ENCODE data around the gene RAB35. TPM values are rescaled to one million over a fixed set of nuclear protein-coding genes. Genes with fewer than 3 reads are reported as not detected.

Gene RAB35
- total RNA-seq, 1 experiment from 2014 or later: 62.0 TPM

- Histone ChIP-seq H3K27ac (ENCODE audit: low read length) (peak overlapping the region; percentile 92), H3K27me3 (ENCODE audit: control insufficient read depth, insufficient read depth, low read length) (no peaks in the 10 kb centered on the region), H3K4me3 (ENCODE audit: low read depth in 2 of 2, low read length in 2 of 2) (peak overlapping the region; percentile 45 to 61), H3K9me3 (ENCODE audit: control insufficient read depth, insufficient read depth, low read depth, low read length) (no peaks in the 10 kb centered on the region), H3K4me1 (ENCODE audit: control insufficient read depth, insufficient read depth, low read length) (peaks cover 12% of the 10 kb centered on the region), H3K36me3 (ENCODE audit: control insufficient read depth, insufficient read depth, low read length) (no peaks in the 10 kb centered on the region)
- ChIA-PET POLR2A (no interaction called here), CTCF (interaction anchor here (0.9 kb wide), 1 partner anchor 98 kb away, joined by 3 read pairs; the partner anchor contains the start of gene BICDL1)
- in situ Hi-C loops (cut with HindIII; ENCODE audit: low pct_unique_long_range_greater_than_20kb, low sequenced_read_pairs) (no loop called here), intact Hi-C loops (cut with micrococcal nuclease; ENCODE audit: unreplicated experiment) (loop anchor here (5.0 kb wide), 1 partner anchor 100 kb away; the partner anchor contains the start of gene BICDL1)
- DNase-seq (ENCODE audit: low read depth, low spot score) (peak; percentile 86), ATAC-seq (peak; percentile 96)
- TF ChIP-seq SIN3A (IDR thresholded peaks at IDR 0.05; ENCODE audit: borderline replicate concordance, insufficient read depth, low read depth, low read length) (peak; percentile 92; the same call in 1 of the 2 replicates), POLR2AphosphoS5 (IDR thresholded peaks at IDR 0.05; ENCODE audit: low read depth, low read length) (peak; percentile 76; the same call in 1 of the 2 replicates), TCF7L2 (IDR thresholded peaks at IDR 0.05; ENCODE audit: low read depth, low read length) (no peak; the same call in 1 of the 2 replicates)
- TF ChIP-seq, protein P1, sequence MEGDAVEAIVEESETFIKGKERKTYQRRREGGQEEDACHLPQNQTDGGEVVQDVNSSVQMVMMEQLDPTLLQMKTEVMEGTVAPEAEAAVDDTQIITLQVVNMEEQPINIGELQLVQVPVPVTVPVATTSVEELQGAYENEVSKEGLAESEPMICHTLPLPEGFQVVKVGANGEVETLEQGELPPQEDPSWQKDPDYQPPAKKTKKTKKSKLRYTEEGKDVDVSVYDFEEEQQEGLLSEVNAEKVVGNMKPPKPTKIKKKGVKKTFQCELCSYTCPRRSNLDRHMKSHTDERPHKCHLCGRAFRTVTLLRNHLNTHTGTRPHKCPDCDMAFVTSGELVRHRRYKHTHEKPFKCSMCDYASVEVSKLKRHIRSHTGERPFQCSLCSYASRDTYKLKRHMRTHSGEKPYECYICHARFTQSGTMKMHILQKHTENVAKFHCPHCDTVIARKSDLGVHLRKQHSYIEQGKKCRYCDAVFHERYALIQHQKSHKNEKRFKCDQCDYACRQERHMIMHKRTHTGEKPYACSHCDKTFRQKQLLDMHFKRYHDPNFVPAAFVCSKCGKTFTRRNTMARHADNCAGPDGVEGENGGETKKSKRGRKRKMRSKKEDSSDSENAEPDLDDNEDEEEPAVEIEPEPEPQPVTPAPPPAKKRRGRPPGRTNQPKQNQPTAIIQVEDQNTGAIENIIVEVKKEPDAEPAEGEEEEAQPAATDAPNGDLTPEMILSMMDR (IDR thresholded peaks at IDR 0.05): peak; percentile 98
- TF ChIP-seq, protein P2, sequence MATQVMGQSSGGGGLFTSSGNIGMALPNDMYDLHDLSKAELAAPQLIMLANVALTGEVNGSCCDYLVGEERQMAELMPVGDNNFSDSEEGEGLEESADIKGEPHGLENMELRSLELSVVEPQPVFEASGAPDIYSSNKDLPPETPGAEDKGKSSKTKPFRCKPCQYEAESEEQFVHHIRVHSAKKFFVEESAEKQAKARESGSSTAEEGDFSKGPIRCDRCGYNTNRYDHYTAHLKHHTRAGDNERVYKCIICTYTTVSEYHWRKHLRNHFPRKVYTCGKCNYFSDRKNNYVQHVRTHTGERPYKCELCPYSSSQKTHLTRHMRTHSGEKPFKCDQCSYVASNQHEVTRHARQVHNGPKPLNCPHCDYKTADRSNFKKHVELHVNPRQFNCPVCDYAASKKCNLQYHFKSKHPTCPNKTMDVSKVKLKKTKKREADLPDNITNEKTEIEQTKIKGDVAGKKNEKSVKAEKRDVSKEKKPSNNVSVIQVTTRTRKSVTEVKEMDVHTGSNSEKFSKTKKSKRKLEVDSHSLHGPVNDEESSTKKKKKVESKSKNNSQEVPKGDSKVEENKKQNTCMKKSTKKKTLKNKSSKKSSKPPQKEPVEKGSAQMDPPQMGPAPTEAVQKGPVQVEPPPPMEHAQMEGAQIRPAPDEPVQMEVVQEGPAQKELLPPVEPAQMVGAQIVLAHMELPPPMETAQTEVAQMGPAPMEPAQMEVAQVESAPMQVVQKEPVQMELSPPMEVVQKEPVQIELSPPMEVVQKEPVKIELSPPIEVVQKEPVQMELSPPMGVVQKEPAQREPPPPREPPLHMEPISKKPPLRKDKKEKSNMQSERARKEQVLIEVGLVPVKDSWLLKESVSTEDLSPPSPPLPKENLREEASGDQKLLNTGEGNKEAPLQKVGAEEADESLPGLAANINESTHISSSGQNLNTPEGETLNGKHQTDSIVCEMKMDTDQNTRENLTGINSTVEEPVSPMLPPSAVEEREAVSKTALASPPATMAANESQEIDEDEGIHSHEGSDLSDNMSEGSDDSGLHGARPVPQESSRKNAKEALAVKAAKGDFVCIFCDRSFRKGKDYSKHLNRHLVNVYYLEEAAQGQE (IDR thresholded peaks at IDR 0.05; ENCODE audit: insufficient read depth in 1 of 2, low read depth in 2 of 2, low read length in 1 of 2): peak in 1 of 2 experiments; percentile 83; a peak in 2 of 4 replicates
- no TSS peak for BruUV-seq (replicated peaks)
These were observed 29.5 kb downstream of the RAB35 start for GRCh38 chr12:120086801-120087621.

- Histone ChIP-seq H3K9me3 (ENCODE audit: control insufficient read depth, insufficient read depth, low read depth, low read length) (no peaks in the 10 kb centered on the region), H3K36me3 (ENCODE audit: control insufficient read depth, insufficient read depth, low read length) (no peaks in the 10 kb centered on the region), H3K4me3 (ENCODE audit: low read depth in 2 of 2, low read length in 2 of 2) (peak overlapping the region; percentile 45 to 61; a peak in 2 of 4 replicates), H3K27me3 (ENCODE audit: control insufficient read depth, insufficient read depth, low read length) (no peaks in the 10 kb centered on the region), H3K27ac (ENCODE audit: low read length) (peak overlapping the region; percentile 92), H3K4me1 (ENCODE audit: control insufficient read depth, insufficient read depth, low read length) (peaks cover 12% of the 10 kb centered on the region)
- BruUV-seq (replicated peaks): no TSS peak
- in situ Hi-C loops (cut with HindIII; ENCODE audit: low pct_unique_long_range_greater_than_20kb, low sequenced_read_pairs) (no loop called here), intact Hi-C loops (cut with micrococcal nuclease; ENCODE audit: unreplicated experiment) (loop anchor here (5.0 kb wide), 1 partner anchor 99 kb away; the partner anchor contains the start of gene BICDL1)
- TF ChIP-seq SIN3A (IDR thresholded peaks at IDR 0.05; ENCODE audit: borderline replicate concordance, insufficient read depth, low read depth, low read length): no peak
- TF ChIP-seq, protein P2 (IDR thresholded peaks at IDR 0.05; ENCODE audit: insufficient read depth in 1 of 2, low read depth in 2 of 2, low read length in 1 of 2): no peak
- TF ChIP-seq, protein P1 (IDR thresholded peaks at IDR 0.05): no peak
- TF ChIP-seq POLR2AphosphoS5 (IDR thresholded peaks at IDR 0.05; ENCODE audit: low read depth, low read length): no peak
- no peak for TF ChIP-seq TCF7L2 (IDR thresholded peaks at IDR 0.05; ENCODE audit: low read depth, low read length)
- CTCF ChIA-PET: no interaction called here
- ATAC-seq (no peak), DNase-seq (ENCODE audit: low read depth, low spot score) (no peak)
- POLR2A ChIA-PET: no interaction called here
These were observed 30.5 kb downstream of the RAB35 start for GRCh38 chr12:120085920-120086645.

All from Panc1 (cell line).